ENCODE data around the gene TLE4.

- TF ChIP-seq CTCF (conservative IDR thresholded peaks at IDR 0.05 in 1 of 2, IDR thresholded peaks at IDR 0.05 in 1 of 2; ENCODE audit: low read depth in 1 of 2, low read length in 2 of 2) = no peak
- TF ChIP-seq EZH2 (IDR thresholded peaks at IDR 0.05; ENCODE audit: low read length, missing control alignments) = no peak
Measured at GRCh38 chr9:79603222-79603920, 31.6 kb downstream of the TLE4 start.
